ENCODE results near the gene NFIX. TPM values are rescaled to one million over a fixed set of nuclear protein-coding genes. Genes with fewer than 3 reads are reported as not detected.

The NFIX gene
- total and polyA plus RNA-seq, 9 of the 15 experiments (the other 6 are each of a cell fraction or from before 2014, with no cell fraction given) = 0.28 to 26.8 (median 5.4) TPM

GRCh38 chr19:13117772-13118423, 122.6 kb downstream of the NFIX start, which contains the start of gene NACC1 (continued):
- TF ChIP-seq ELF2 (CRISPR knock-in tag; IDR thresholded peaks at IDR 0.05) (no peak), GTF2F1 (IDR thresholded peaks at IDR 0.05; ENCODE audit: low read depth, low read length) (no peak), YY1 (IDR thresholded peaks at IDR 0.05; ENCODE audit: borderline replicate concordance in 1 of 3, control insufficient read depth in 1 of 3, extremely low read depth in 1 of 3, insufficient read depth in 3 of 3, insufficient read length in 1 of 3, insufficient replicate concordance in 2 of 3, low read depth in 1 of 3, low read length in 2 of 3) (peak; percentile 79 to 95 (median 95)), C11orf30 (IDR thresholded peaks at IDR 0.05; ENCODE audit: low read depth) (no peak), CHD7 (IDR thresholded peaks at IDR 0.05; ENCODE audit: low read depth, low read length) (no peak), ZNF282 (CRISPR knock-in tag; IDR thresholded peaks at IDR 0.05) (no peak), ZSCAN29 (IDR thresholded peaks at IDR 0.05) (no peak), POLR2G (IDR thresholded peaks at IDR 0.05; ENCODE audit: low read depth, low read length) (peak; percentile 69), ILK (tag; IDR thresholded peaks at IDR 0.05; ENCODE audit: borderline replicate concordance, low read depth) (no peak), TAL1 (IDR thresholded peaks at IDR 0.05) (no peak), HDAC1 (IDR thresholded peaks at IDR 0.05) (0 out of 4 replicates have a peak, but pooled peaks of 1 of the 2 experiments have one; percentile 6), HMG20B (CRISPR knock-in tag; IDR thresholded peaks at IDR 0.05) (no peak), NUFIP1 (IDR thresholded peaks at IDR 0.05; ENCODE audit: partially characterized antibody) (no peak), FOXP4 (CRISPR knock-in tag; IDR thresholded peaks at IDR 0.05; ENCODE audit: borderline replicate concordance) (no peak), SMAD2 (IDR thresholded peaks at IDR 0.05; ENCODE audit: low read depth, low read length) (no peak)
